ENCODE results near the gene SLC29A4. TPM values are rescaled to one million over a fixed set of nuclear protein-coding genes. Genes with fewer than 3 reads are reported as not detected.

Gene SLC29A4
- total and polyA plus RNA-seq, 4 donors = 1.7 to 13.9 (median 3.9) TPM

DNA sequence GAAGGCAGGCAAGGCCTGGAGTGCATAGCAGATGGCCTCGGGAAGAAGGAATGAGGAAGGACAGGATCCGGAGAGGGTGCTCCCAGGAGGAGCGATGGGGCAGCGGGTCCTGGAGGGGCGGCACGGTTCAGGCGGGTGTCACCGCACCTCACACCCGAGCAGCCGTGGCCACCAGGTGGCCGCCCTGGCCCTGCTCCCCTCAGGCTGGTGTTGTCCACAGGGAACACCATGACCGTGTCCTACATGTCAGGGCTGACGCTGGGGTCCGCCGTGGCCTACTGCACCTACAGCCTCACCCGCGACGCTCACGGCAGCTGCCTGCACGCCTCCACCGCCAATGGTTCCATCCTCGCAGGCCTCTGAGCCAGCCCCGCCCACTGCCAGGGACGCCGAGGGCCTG is 19.8 kb downstream of the SLC29A4 start:
- 87% methylated on average over 25 of the region's 25 CpGs for WGBS
- Histone ChIP-seq H3K9ac (ENCODE audit: low read depth in 1 of 2, low read length in 2 of 2) (no peak overlapping the region), H3K27ac (ENCODE audit: low read depth in 1 of 2, low read length in 2 of 2) (no peak overlapping the region), H3K4me1 (ENCODE audit: control insufficient read depth in 4 of 4, insufficient read depth in 4 of 4, low read length in 3 of 4) (no peaks in the 10 kb centered on the region), H3K36me3 (ENCODE audit: control insufficient read depth in 4 of 4, insufficient read depth in 3 of 4, low read depth in 1 of 4, low read length in 3 of 4) (peaks cover 0 to 4% (median 2%) of the 10 kb centered on the region in 4 donors), H3K4me3 (ENCODE audit: low read depth in 1 of 3, low read length in 3 of 3) (no peak overlapping the region), H3K9me3 (ENCODE audit: control insufficient read depth in 4 of 4, low read length in 3 of 4) (no peaks in the 10 kb centered on the region), H3K27me3 (ENCODE audit: control insufficient read depth in 4 of 4, insufficient read depth in 4 of 4, low read length in 3 of 4) (no peaks in the 10 kb centered on the region)
- no peak for DNase-seq (ENCODE audit: low spot score)
- TF ChIP-seq FOXA2 (IDR thresholded peaks at IDR 0.05) (no peak), FOXA1 (IDR thresholded peaks at IDR 0.05) (no peak), NR2F2 (IDR thresholded peaks at IDR 0.05) (no peak), JUND (IDR thresholded peaks at IDR 0.05) (no peak), SP1 (IDR thresholded peaks at IDR 0.05) (no peak), CTCF (IDR thresholded peaks at IDR 0.05; ENCODE audit: low read depth, low read length, missing input control) (no peak), YY1 (IDR thresholded peaks at IDR 0.05) (no peak), RAD21 (IDR thresholded peaks at IDR 0.05) (no peak), HNF4G (IDR thresholded peaks at IDR 0.05) (no peak), TAF1 (conservative IDR thresholded peaks at IDR 0.05) (no peak), EGR1 (IDR thresholded peaks at IDR 0.05; ENCODE audit: low read depth in 2 of 2) (no peak), HNF4A (conservative IDR thresholded peaks at IDR 0.05) (no peak), GABPA (IDR thresholded peaks at IDR 0.05 in 1 of 2, conservative IDR thresholded peaks at IDR 0.05 in 1 of 2) (no peak), RXRA (IDR thresholded peaks at IDR 0.05) (no peak)
- TF ChIP-seq, protein P1, sequence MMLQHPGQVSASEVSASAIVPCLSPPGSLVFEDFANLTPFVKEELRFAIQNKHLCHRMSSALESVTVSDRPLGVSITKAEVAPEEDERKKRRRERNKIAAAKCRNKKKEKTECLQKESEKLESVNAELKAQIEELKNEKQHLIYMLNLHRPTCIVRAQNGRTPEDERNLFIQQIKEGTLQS (IDR thresholded peaks at IDR 0.05) = no peak
- TF ChIP-seq, protein P2, sequence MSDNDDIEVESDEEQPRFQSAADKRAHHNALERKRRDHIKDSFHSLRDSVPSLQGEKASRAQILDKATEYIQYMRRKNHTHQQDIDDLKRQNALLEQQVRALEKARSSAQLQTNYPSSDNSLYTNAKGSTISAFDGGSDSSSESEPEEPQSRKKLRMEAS (IDR thresholded peaks at IDR 0.05) = no peak
- TF ChIP-seq, protein P3, sequence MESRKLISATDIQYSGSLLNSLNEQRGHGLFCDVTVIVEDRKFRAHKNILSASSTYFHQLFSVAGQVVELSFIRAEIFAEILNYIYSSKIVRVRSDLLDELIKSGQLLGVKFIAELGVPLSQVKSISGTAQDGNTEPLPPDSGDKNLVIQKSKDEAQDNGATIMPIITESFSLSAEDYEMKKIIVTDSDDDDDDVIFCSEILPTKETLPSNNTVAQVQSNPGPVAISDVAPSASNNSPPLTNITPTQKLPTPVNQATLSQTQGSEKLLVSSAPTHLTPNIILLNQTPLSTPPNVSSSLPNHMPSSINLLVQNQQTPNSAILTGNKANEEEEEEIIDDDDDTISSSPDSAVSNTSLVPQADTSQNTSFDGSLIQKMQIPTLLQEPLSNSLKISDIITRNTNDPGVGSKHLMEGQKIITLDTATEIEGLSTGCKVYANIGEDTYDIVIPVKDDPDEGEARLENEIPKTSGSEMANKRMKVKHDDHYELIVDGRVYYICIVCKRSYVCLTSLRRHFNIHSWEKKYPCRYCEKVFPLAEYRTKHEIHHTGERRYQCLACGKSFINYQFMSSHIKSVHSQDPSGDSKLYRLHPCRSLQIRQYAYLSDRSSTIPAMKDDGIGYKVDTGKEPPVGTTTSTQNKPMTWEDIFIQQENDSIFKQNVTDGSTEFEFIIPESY (IDR thresholded peaks at IDR 0.05) = no peak

- H3K27ac ChIP-seq (ENCODE audit: low read depth in 1 of 2, low read length in 2 of 2) = no peak overlapping the region
- DNase-seq (ENCODE audit: low spot score) = no peak
- no peak overlapping the region for H3K4me3 ChIP-seq (ENCODE audit: low read depth in 1 of 3, low read length in 3 of 3)
- no peaks in the 10 kb centered on the region for H3K9me3 ChIP-seq (ENCODE audit: control insufficient read depth in 4 of 4, low read length in 3 of 4)
- H3K4me1 ChIP-seq (ENCODE audit: control insufficient read depth in 4 of 4, insufficient read depth in 4 of 4, low read length in 3 of 4) = no peaks in the 10 kb centered on the region
- TF ChIP-seq CTCF (IDR thresholded peaks at IDR 0.05; ENCODE audit: low read depth, low read length, missing input control) = no peak
- no peak for TF ChIP-seq GABPA (IDR thresholded peaks at IDR 0.05 in 1 of 2, conservative IDR thresholded peaks at IDR 0.05 in 1 of 2)
- TF ChIP-seq HNF4A (conservative IDR thresholded peaks at IDR 0.05) = no peak
- TF ChIP-seq, protein P2 (IDR thresholded peaks at IDR 0.05) = no peak
- WGBS = 91% methylated on average over 18 of the region's 18 CpGs
- H3K36me3 ChIP-seq (ENCODE audit: control insufficient read depth in 4 of 4, insufficient read depth in 3 of 4, low read depth in 1 of 4, low read length in 3 of 4) = peaks cover 0 to 8% (median 5%) of the 10 kb centered on the region in 4 donors
- no peak overlapping the region for H3K9ac ChIP-seq (ENCODE audit: low read depth in 1 of 2, low read length in 2 of 2)
- no peaks in the 10 kb centered on the region for H3K27me3 ChIP-seq (ENCODE audit: control insufficient read depth in 4 of 4, insufficient read depth in 4 of 4, low read length in 3 of 4)
Observed at GRCh38 chr7:5303061-5303460, 20.3 kb downstream of the SLC29A4 start.
